GM21381 (cell line): ENCODE measurements around the gene TBC1D28.
"Not testable (repeated sequence)": the region's sequence is repeated elsewhere in the genome, so short reads cannot be mapped to it uniquely, and the experiment has no call there.

ENCODE experiments used
- ATAC-seq: cut with Tn5 transposase; IDR thresholded peaks from one replicate; pipeline ENCODE4 v1.9.1; 2021; ENCODE audit warnings: mild to moderate bottlenecking, moderate library complexity; ENCODE audit not compliant: unreplicated experiment

Gene TBC1D28

GRCh38 chr17:18644291-18644690, at the start of gene TBC1D28:
Gene TBC1D28 (minus strand): TSS chr17:18644391. CDS start chr17:18641352, 3,039 bp downstream.
- ATAC-seq = not testable (repeated sequence)

GRCh38 chr17:18682668-18683067, 38.5 kb upstream of the TBC1D28 start:
- ATAC-seq = not testable (repeated sequence)

GRCh38 chr17:18681767-18682571, 37.8 kb upstream of the TBC1D28 start, which contains the start of gene FOXO3B:
Gene FOXO3B (minus strand): TSS chr17:18682314. CDS start chr17:18681651, 663 bp downstream.
- peak; percentile 94 for ATAC-seq

- not testable (repeated sequence) for ATAC-seq
These were observed 33.2 kb upstream of the TBC1D28 start for GRCh38 chr17:18677381-18677780.

GRCh38 chr17:18676928-18677327, 32.7 kb upstream of the TBC1D28 start:
- ATAC-seq = not testable (repeated sequence)

- ATAC-seq = not testable (repeated sequence)
These were observed 28.4 kb upstream of the TBC1D28 start for GRCh38 chr17:18672395-18673227.

GRCh38 chr17:18668625-18669024, 24.4 kb upstream of the TBC1D28 start:
- ATAC-seq = not testable (repeated sequence)

GRCh38 chr17:18667535-18667934, 23.3 kb upstream of the TBC1D28 start:
- not testable (repeated sequence) for ATAC-seq

- not testable (repeated sequence) for ATAC-seq
These were observed 22.1 kb upstream of the TBC1D28 start for GRCh38 chr17:18666326-18666725.

- not testable (repeated sequence) for ATAC-seq
These were observed 17.9 kb upstream of the TBC1D28 start for GRCh38 chr17:18661924-18662624.

GRCh38 chr17:18650094-18650493, 5.9 kb upstream of the TBC1D28 start:
- ATAC-seq = not testable (repeated sequence)

- ATAC-seq = not testable (repeated sequence)
These were observed 1.1 kb downstream of the TBC1D28 start for GRCh38 chr17:18643124-18643523.

GRCh38 chr17:18638357-18638756, 5.8 kb downstream of the TBC1D28 start:
- not testable (repeated sequence) for ATAC-seq

GRCh38 chr17:18636237-18636636, 8.0 kb downstream of the TBC1D28 start:
- not testable (repeated sequence) for ATAC-seq

GRCh38 chr17:18635773-18636172, 8.4 kb downstream of the TBC1D28 start:
- not testable (repeated sequence) for ATAC-seq

- not testable (repeated sequence) for ATAC-seq
These were observed 9.5 kb downstream of the TBC1D28 start for GRCh38 chr17:18634550-18635263.

GRCh38 chr17:18626152-18626870, 17.9 kb downstream of the TBC1D28 start:
- ATAC-seq = no peak

GRCh38 chr17:18625509-18626104, 18.6 kb downstream of the TBC1D28 start:
- peak; percentile 92 for ATAC-seq

GRCh38 chr17:18624862-18625501, 19.2 kb downstream of the TBC1D28 start:
- peak; percentile 28 for ATAC-seq
